SK-N-SH (cell line): ENCODE results near the gene AP2S1. TPM values are rescaled to one million over a fixed set of nuclear protein-coding genes. Genes with fewer than 3 reads are reported as not detected.

Experiments used
- CTCF ChIA-PET: fragments of 300-600, 350-600 bp; formaldehyde crosslinking; extraction: SDS; loops from one replicate; lab custom pipeline; 2021; lab: Yijun Ruan, JAX
- POLR2A ChIA-PET: fragments of 350-600 bp; sonication (Branson Sonifier 250); formaldehyde crosslinking; extraction: SDS; loops from one replicate; lab custom pipeline; 2020; ENCODE audit warnings: antibody characterized with exemption, inconsistent platforms; lab: Yijun Ruan, JAX
- DNase-seq: peaks from one replicate; pipeline ENCODE4 v3.0.0; 2012
- H2AFZ ChIP-seq: fragments of 200-600 bp; sonication (generic); 2 replicates; pipeline ENCODE4 v1.8.1; 2016; ENCODE audit warnings: antibody characterized with exemption, mild to moderate bottlenecking, low read depth
- H3F3A ChIP-seq: fragments of 200-600 bp; sonication (generic); replicated peaks from 2 replicates; pipeline ENCODE3; 2016; ENCODE audit warnings: antibody characterized with exemption, mild to moderate bottlenecking; ENCODE audit not compliant: insufficient read depth
- H3K27ac ChIP-seq, 2 experiments: fragments of 200-500 bp in 1 of 2; fragments of 200-600 bp in 1 of 2; sonication (Bioruptor generic) in 1 of 2; sonication (generic), shearing (Covaris generic) in 1 of 2; 2 replicates each; pipeline versions ENCODE4 v1.5.1 to v1.6.1; 2014 to 2016; ENCODE audit warnings: low read depth in 2 of 2, inconsistent platforms in 1 of 2, low read length in 1 of 2, mild to moderate bottlenecking in 1 of 2, mixed read lengths in 1 of 2
- H3K27me3 ChIP-seq: fragments of 200-600 bp; sonication (generic), shearing (Covaris generic); 2 replicates; pipeline ENCODE4 v1.6.1; 2016; ENCODE audit warnings: mixed run types; ENCODE audit not compliant: insufficient read depth
- H3K36me3 ChIP-seq, 2 experiments: fragments of 200-500 bp in 1 of 2; fragments of 200-600 bp in 1 of 2; sonication (Bioruptor generic) in 1 of 2; sonication (generic) in 1 of 2; replicated peaks in 1 of 2; 2 replicates each; pipeline versions ENCODE3 to v1.5.1; 2014 to 2016; ENCODE audit warnings: low read length in 1 of 2, mild to moderate bottlenecking in 1 of 2; ENCODE audit not compliant: insufficient read depth in 2 of 2, control insufficient read depth in 1 of 2
- H3K4me1 ChIP-seq, 2 experiments: fragments of 200-500 bp in 1 of 2; fragments of 200-600 bp in 1 of 2; sonication (Bioruptor generic) in 1 of 2; sonication (generic), shearing (Covaris generic) in 1 of 2; 2 replicates each; pipeline versions ENCODE4 v1.5.1 to v1.6.1; 2014 to 2016; ENCODE audit warnings: low read depth in 1 of 2, low read length in 1 of 2, mixed run types in 1 of 2; ENCODE audit not compliant: insufficient read depth in 2 of 2, control insufficient read depth in 1 of 2
- H3K4me2 ChIP-seq: fragments of 200-600 bp; sonication (generic), shearing (Covaris generic); 2 replicates; pipeline ENCODE4 v1.6.1; 2017; ENCODE audit warnings: mixed run types
- H3K4me3 ChIP-seq, 2 experiments: fragments of 200-500 bp in 1 of 2; fragments of 200-600 bp in 1 of 2; sonication (Bioruptor generic) in 1 of 2; sonication (generic), shearing (Covaris generic) in 1 of 2; 2 replicates each; pipeline versions ENCODE4 v1.5.1 to v1.8.1; 2014 to 2016; ENCODE audit warnings: low read depth in 2 of 2, inconsistent platforms in 1 of 2, low read length in 1 of 2, mild to moderate bottlenecking in 1 of 2, mixed read lengths in 1 of 2, moderate library complexity in 1 of 2
- H3K79me2 ChIP-seq: fragments of 200-600 bp; sonication (generic); 2 replicates; pipeline ENCODE4 v1.8.1; 2017; ENCODE audit warnings: mild to moderate bottlenecking; ENCODE audit not compliant: insufficient read depth
- H3K9ac ChIP-seq: fragments of 200-600 bp; sonication (generic); 2 replicates; pipeline ENCODE4 v1.6.1; 2017; ENCODE audit warnings: mixed run types
- H3K9me2 ChIP-seq: fragments of 200-600 bp; sonication (generic); 2 replicates; pipeline ENCODE4 v1.6.1; 2017; ENCODE audit warnings: mixed run types
- H3K9me3 ChIP-seq: fragments of 200-600 bp; sonication (generic); 2 replicates; pipeline ENCODE4 v1.6.1; 2017; ENCODE audit warnings: mixed run types, mild to moderate bottlenecking, moderate library complexity
- H4K20me1 ChIP-seq: fragments of 200-600 bp; sonication (generic); 2 replicates; pipeline ENCODE4 v1.6.1; 2017; ENCODE audit warnings: mild to moderate bottlenecking, mixed run types; ENCODE audit not compliant: insufficient read depth
- CHD2 ChIP-seq: fragments of 150-350 bp; IDR thresholded peaks from 2 replicates; pipeline ENCODE4 v1.6.1; 2018; ENCODE audit warnings: low read length; ENCODE audit not compliant: partially characterized antibody
- ELF1 ChIP-seq: IDR thresholded peaks from 2 replicates; pipeline ENCODE4 v1.4.0; 2012
- EP300 ChIP-seq, 2 experiments: IDR thresholded peaks; 2 replicates each; pipeline versions ENCODE4 v1.4.0 to v1.6.1; 2012; ENCODE audit warnings: borderline replicate concordance in 1 of 2, low read depth in 1 of 2, low read length in 1 of 2
- EZH2phosphoT487 ChIP-seq: fragments of 200-600 bp; sonication (generic); IDR thresholded peaks from 2 replicates; pipeline ENCODE4 v1.6.1; 2017; ENCODE audit warnings: low read depth, mixed run types, mild to moderate bottlenecking, antibody characterized with exemption, moderate library complexity, borderline replicate concordance
- FOSL2 ChIP-seq: IDR thresholded peaks from 2 replicates; pipeline ENCODE4 v1.4.0; 2012; ENCODE audit warnings: low read depth, mild to moderate bottlenecking, moderate library complexity, borderline replicate concordance
- FOXJ3 ChIP-seq: sonication (generic); formaldehyde crosslinking; IDR thresholded peaks from 2 replicates; pipeline ENCODE4 v1.5.1; 2020; ENCODE audit warnings: mild to moderate bottlenecking, missing genetic modification reagents
- FOXM1 ChIP-seq: IDR thresholded peaks from 2 replicates; pipeline ENCODE4 v1.4.0; 2012; ENCODE audit warnings: low read depth, mild to moderate bottlenecking
- GABPA ChIP-seq: IDR thresholded peaks from 2 replicates; pipeline ENCODE4 v1.4.0; 2012; ENCODE audit warnings: low read depth, mild to moderate bottlenecking
- JUND ChIP-seq: IDR thresholded peaks from 2 replicates; pipeline ENCODE4 v1.4.0; 2012
- MAX ChIP-seq: IDR thresholded peaks from 2 replicates; pipeline ENCODE4 v1.4.0; 2012; ENCODE audit warnings: low read depth
- MEF2A ChIP-seq: IDR thresholded peaks from 2 replicates; pipeline ENCODE4 v1.4.0; 2012; ENCODE audit warnings: low read depth, borderline replicate concordance
- MXI1 ChIP-seq: IDR thresholded peaks from 2 replicates; pipeline ENCODE4 v1.6.1; 2012; ENCODE audit warnings: mild to moderate bottlenecking, low read depth, low read length, improper control_type of control experiment
- NFIC ChIP-seq: IDR thresholded peaks from 2 replicates; pipeline ENCODE4 v1.4.0; 2012; ENCODE audit warnings: borderline replicate concordance
- NRF1 ChIP-seq: IDR thresholded peaks from 2 replicates; pipeline ENCODE4 v1.6.1; 2012; ENCODE audit warnings: low read depth, mild to moderate bottlenecking, low read length
- POLR2AphosphoS5 ChIP-seq: IDR thresholded peaks from 2 replicates; pipeline ENCODE4 v1.6.1; 2012; ENCODE audit warnings: low read depth, low read length
- RAD21 ChIP-seq: IDR thresholded peaks from 2 replicates; pipeline ENCODE4 v1.6.1; 2012; ENCODE audit warnings: mild to moderate bottlenecking, low read length
- RFX5 ChIP-seq: IDR thresholded peaks from 2 replicates; pipeline ENCODE4 v1.6.1; 2012; ENCODE audit warnings: mild to moderate bottlenecking, improper control_type of control experiment, low read length
- SIN3A ChIP-seq: IDR thresholded peaks from 2 replicates; pipeline ENCODE4 v1.6.1; 2012; ENCODE audit warnings: low read depth, mild to moderate bottlenecking, low read length, moderate library complexity, borderline replicate concordance
- SMC3 ChIP-seq: IDR thresholded peaks from 2 replicates; pipeline ENCODE4 v1.6.1; 2012; ENCODE audit warnings: low read depth, low read length, improper control_type of control experiment
- TAF1 ChIP-seq: IDR thresholded peaks from 2 replicates; pipeline ENCODE4 v1.6.1; 2012; ENCODE audit warnings: low read depth, mild to moderate bottlenecking, low read length, moderate library complexity, borderline replicate concordance
- TCF12 ChIP-seq: IDR thresholded peaks from 2 replicates; pipeline ENCODE4 v1.4.0; 2012
- TEAD4 ChIP-seq: IDR thresholded peaks from 2 replicates; pipeline ENCODE4 v1.4.0; 2012; ENCODE audit warnings: mild to moderate bottlenecking, borderline replicate concordance; ENCODE audit not compliant: insufficient read depth
- YY1 ChIP-seq: IDR thresholded peaks from 2 replicates; pipeline ENCODE4 v1.4.0; 2012; ENCODE audit warnings: low read depth, mild to moderate bottlenecking
- ZBTB33 ChIP-seq: IDR thresholded peaks from 2 replicates; pipeline ENCODE4 v1.4.0; 2012; ENCODE audit warnings: low read depth, borderline replicate concordance
- WGBS: methylation state at CpG from one replicate; pipeline ENCODE4 v1.1.6; 2017; ENCODE audit warnings: low lambda C conversion rate; 5-methylcytosine and 5-hydroxymethylcytosine counted together
- polyA plus RNA-seq, 3 experiments: library from polyadenylated mRNA; depleted of rRNA; stranded (reverse); fragments of >200 nt; gene quantifications; 2 replicates each; pipeline ENCODE4 v1.2.3, GENCODE V29; 2012
- TF ChIP-seq, protein P1 (sequence below): fragments of 150-350 bp; IDR thresholded peaks from 2 replicates; pipeline ENCODE4 v1.6.1; 2017; ENCODE audit warnings: antibody characterized with exemption, low read length, low read depth, borderline replicate concordance
- TF ChIP-seq, protein P2 (sequence below): fragments of 150-350 bp; IDR thresholded peaks from 2 replicates; pipeline ENCODE4 v1.6.1; 2016; ENCODE audit warnings: mild to moderate bottlenecking, low read depth, low read length
- TF ChIP-seq, protein P3 (sequence below): fragments of 200-600 bp; sonication (generic); IDR thresholded peaks from 2 replicates; pipeline ENCODE4 v1.6.1; 2017; ENCODE audit warnings: antibody characterized with exemption, mild to moderate bottlenecking, moderate library complexity

Gene AP2S1
- polyA plus RNA-seq, 1 of the 3 experiments (the other 2 are of a cell fraction): 565 TPM

DNA sequence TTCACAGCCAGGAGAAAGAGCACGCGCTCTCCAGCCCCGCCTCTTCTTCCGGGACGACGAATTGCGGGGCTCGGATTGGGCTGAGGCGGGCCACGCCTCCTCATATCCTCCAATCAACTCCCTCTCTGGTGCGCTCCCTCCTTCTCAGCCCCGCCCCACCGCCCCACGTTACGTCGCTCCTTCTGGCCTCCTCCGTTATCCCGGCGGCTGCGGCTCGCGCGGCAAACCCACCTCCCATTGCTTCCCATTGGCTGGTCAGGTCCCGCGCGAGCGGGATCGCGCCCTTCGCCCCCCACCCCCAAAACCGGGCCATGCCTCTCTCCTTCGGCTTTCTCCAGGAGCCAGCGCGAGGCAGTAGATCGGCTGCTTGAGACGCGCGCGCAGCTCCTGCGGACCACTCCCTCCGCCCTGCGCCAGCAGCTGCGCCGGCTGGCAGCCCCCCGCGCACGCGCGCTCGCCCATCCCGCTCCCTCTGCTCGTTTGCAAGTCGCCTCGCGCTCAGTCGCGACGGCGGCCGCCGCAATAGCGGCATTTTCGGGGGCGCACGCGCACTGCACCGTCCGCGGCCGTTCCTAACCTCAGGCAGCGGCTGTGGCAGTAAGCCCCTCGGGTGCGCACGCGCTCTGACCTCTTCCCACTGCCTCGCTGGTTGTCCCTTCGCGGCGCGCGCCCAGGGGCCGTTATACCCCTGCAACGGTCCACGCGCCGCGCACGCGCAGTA, 9.6 kb upstream of the AP2S1 start:
- Histone ChIP-seq H3K27me3 (no peaks in the 10 kb centered on the region), H3K9me3 (no peaks in the 10 kb centered on the region), H3F3A (peaks cover 23% of the 10 kb centered on the region), H3K79me2 (peaks cover 44% of the 10 kb centered on the region), H3K9me2 (no peaks in the 10 kb centered on the region), H3K4me2 (peak overlapping the region; percentile 89), H3K4me3 (peak overlapping the region; percentile 77 to 79), H3K36me3 (no peaks in the 10 kb centered on the region), H3K27ac (peak overlapping the region; percentile 96 to 98), H3K4me1 (peaks cover 0 to 35% of the 10 kb centered on the region in 2 experiments; a peak in 3 of 4 replicates), H2AFZ (peak overlapping the region; percentile 52; the same call in 1 of the 2 replicates), H4K20me1 (peaks cover 38% of the 10 kb centered on the region), H3K9ac (peak overlapping the region; percentile 97)
- DNase-seq: peak; percentile 90
- ChIA-PET POLR2A (interaction anchor here (0.9 kb wide), 1 partner anchor 94 kb away, joined by 4 read pairs; no protein-coding TSS in a partner anchor), CTCF (interaction anchor here (1.2 to 10.2 kb wide), 3 partner anchors 130 to 153 kb away, joined by 4 to 126 read pairs (median 4); no protein-coding TSS in a partner anchor)
- 2% methylated on average over 31 of the region's 89 CpGs for WGBS
- TF ChIP-seq SMC3 (no peak), TEAD4 (no peak), NFIC (peak; percentile 19; the same call in 1 of the 2 replicates), TCF12 (peak; percentile 3; the same call in 1 of the 2 replicates), ZBTB33 (peak; percentile 95), FOSL2 (no peak), NRF1 (peak; percentile 72), FOXM1 (no peak), RFX5 (peak; percentile 81; the same call in 1 of the 2 replicates), EZH2phosphoT487 (no peak), YY1 (no peak), GABPA (no peak; the same call in 1 of the 2 replicates), JUND (no peak), TAF1 (peak; percentile 84), SIN3A (0 out of 2 replicates have a peak, but pooled peaks have one; percentile 37), RAD21 (no peak), FOXJ3 (CRISPR knock-in tag) (no peak), MXI1 (peak; percentile 97), EP300 (IDR thresholded peaks at IDR 0.05; ENCODE audit: borderline replicate concordance in 1 of 2, low read depth in 1 of 2, low read length in 1 of 2) (no peak), MEF2A (no peak), CHD2 (peak; percentile 98), ELF1 (peak; percentile 47), POLR2AphosphoS5 (peak; percentile 51; the same call in 1 of the 2 replicates), MAX (peak; percentile 99)
- TF ChIP-seq, protein P1, sequence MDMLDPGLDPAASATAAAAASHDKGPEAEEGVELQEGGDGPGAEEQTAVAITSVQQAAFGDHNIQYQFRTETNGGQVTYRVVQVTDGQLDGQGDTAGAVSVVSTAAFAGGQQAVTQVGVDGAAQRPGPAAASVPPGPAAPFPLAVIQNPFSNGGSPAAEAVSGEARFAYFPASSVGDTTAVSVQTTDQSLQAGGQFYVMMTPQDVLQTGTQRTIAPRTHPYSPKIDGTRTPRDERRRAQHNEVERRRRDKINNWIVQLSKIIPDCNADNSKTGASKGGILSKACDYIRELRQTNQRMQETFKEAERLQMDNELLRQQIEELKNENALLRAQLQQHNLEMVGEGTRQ: no peak
- TF ChIP-seq, protein P2, sequence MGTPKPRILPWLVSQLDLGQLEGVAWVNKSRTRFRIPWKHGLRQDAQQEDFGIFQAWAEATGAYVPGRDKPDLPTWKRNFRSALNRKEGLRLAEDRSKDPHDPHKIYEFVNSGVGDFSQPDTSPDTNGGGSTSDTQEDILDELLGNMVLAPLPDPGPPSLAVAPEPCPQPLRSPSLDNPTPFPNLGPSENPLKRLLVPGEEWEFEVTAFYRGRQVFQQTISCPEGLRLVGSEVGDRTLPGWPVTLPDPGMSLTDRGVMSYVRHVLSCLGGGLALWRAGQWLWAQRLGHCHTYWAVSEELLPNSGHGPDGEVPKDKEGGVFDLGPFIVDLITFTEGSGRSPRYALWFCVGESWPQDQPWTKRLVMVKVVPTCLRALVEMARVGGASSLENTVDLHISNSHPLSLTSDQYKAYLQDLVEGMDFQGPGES: peak; percentile 7; the same call in 1 of the 2 replicates
- TF ChIP-seq, protein P3, sequence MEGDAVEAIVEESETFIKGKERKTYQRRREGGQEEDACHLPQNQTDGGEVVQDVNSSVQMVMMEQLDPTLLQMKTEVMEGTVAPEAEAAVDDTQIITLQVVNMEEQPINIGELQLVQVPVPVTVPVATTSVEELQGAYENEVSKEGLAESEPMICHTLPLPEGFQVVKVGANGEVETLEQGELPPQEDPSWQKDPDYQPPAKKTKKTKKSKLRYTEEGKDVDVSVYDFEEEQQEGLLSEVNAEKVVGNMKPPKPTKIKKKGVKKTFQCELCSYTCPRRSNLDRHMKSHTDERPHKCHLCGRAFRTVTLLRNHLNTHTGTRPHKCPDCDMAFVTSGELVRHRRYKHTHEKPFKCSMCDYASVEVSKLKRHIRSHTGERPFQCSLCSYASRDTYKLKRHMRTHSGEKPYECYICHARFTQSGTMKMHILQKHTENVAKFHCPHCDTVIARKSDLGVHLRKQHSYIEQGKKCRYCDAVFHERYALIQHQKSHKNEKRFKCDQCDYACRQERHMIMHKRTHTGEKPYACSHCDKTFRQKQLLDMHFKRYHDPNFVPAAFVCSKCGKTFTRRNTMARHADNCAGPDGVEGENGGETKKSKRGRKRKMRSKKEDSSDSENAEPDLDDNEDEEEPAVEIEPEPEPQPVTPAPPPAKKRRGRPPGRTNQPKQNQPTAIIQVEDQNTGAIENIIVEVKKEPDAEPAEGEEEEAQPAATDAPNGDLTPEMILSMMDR: no peak
